Stimulated activated effector memory CD8-positive, alpha-beta T cell treated with anti-CD3 and anti-CD28 coated beads, Interleukin-12 subunit alpha, Interleukin-12 subunit beta, amount 100 ng/mL, for 72 hours (primary cell): ENCODE results near the gene CDC42EP4.

ENCODE experiments used
- ATAC-seq: fragments of 150-1000 bp; cut with Tn5 transposase; 2 replicates; pipeline ENCODE4 v1.10.0; 2021
- DNase-seq, 2 donors: peaks; one replicate each; pipeline ENCODE4 v3.0.0; 2021 to 2022; ENCODE audit warnings: low spot score in 2 of 2
- H3K27ac Mint-ChIP-seq: one replicate; pipeline ENCODE4 v1.8.0; 2022; ENCODE audit warnings: mild to moderate bottlenecking, mixed read lengths
- H3K36me3 Mint-ChIP-seq: one replicate; pipeline ENCODE4 v1.8.0; 2022; ENCODE audit warnings: mild to moderate bottlenecking, mixed read lengths
- H3K4me1 Mint-ChIP-seq: one replicate; pipeline ENCODE4 v1.8.0; 2022; ENCODE audit warnings: mixed read lengths
- H3K4me3 Mint-ChIP-seq: one replicate; pipeline ENCODE4 v1.8.0; 2022; ENCODE audit warnings: mild to moderate bottlenecking, mixed read lengths
- H3K9me3 Mint-ChIP-seq: one replicate; pipeline ENCODE4 v1.8.0; 2022; ENCODE audit warnings: mixed read lengths

CDC42EP4 gene

DNA sequence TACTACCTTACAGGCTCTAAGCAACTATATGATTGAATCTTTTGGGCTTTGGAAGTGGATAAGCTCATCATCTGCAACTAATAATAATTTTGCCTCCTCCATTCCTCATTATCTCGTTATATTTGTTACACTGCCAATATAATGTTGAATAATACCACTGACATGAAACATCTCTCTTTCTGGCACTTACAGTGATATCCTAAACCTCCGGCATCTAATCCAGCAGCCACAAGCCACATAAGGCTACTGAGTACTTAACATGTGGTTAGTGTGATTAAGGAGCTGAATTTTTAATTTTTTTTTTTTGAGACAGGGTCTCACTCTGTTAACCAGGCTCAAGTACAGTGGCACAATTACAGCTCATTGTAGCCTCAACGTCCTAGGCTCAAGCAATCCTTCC lies 9.6 kb downstream of the CDC42EP4 start:
- no peaks in the 10 kb centered on the region for H3K36me3 Mint-ChIP-seq
- no peaks in the 10 kb centered on the region for H3K9me3 Mint-ChIP-seq
- ATAC-seq (no peak), DNase-seq (no peak)
- H3K4me3 Mint-ChIP-seq, result no peak overlapping the region
- H3K4me1 Mint-ChIP-seq, result peaks cover 5% of the 10 kb centered on the region
- no peak overlapping the region for H3K27ac Mint-ChIP-seq

DNA sequence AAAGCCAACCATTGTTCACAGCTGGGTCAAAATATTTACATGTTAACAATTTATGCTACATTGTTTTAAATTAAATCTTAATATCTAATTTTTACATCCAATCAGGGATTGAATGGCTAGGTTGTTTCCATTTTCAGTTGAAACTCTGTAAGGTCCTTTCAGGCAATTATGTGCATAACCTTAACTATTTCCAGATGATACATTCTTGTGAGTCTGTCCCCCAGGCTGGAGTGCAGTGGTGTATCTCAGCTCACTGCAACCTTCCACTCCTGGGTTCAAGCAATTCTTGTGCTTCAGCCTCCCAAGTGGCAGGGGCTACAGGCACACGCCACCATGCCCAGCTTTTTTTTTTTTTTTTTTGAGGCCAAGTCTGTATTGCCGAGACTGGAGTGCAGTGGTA lies 10.4 kb downstream of the CDC42EP4 start:
- Mint-ChIP-seq H3K4me3 (no peak overlapping the region), H3K4me1 (peaks cover 5% of the 10 kb centered on the region), H3K36me3 (no peaks in the 10 kb centered on the region), H3K27ac (no peak overlapping the region), H3K9me3 (no peaks in the 10 kb centered on the region)
- ATAC-seq (no peak), DNase-seq (no peak)

DNA sequence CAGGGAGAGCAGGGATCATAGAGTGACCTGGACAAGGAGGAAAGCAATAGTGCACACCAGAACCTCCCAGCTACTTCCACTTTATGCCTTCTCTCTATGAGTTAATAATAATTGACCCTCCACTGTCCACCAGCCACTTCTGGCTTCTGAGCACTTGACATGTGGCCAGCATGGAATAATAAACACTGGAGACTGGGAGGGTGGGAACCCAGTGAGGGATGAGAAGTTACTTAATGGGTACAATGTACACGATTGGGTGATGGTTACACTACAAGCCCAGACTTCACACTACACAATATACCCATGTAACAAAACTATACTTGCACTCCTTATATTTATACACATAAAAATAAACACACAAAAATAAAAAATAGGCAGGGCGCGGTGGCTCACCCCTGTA lies 11.4 kb downstream of the CDC42EP4 start:
- DNase-seq (no peak), ATAC-seq (no peak)
- Mint-ChIP-seq H3K4me1 (peaks cover 5% of the 10 kb centered on the region), H3K27ac (no peak overlapping the region), H3K36me3 (no peaks in the 10 kb centered on the region), H3K9me3 (no peaks in the 10 kb centered on the region), H3K4me3 (no peak overlapping the region)

DNA sequence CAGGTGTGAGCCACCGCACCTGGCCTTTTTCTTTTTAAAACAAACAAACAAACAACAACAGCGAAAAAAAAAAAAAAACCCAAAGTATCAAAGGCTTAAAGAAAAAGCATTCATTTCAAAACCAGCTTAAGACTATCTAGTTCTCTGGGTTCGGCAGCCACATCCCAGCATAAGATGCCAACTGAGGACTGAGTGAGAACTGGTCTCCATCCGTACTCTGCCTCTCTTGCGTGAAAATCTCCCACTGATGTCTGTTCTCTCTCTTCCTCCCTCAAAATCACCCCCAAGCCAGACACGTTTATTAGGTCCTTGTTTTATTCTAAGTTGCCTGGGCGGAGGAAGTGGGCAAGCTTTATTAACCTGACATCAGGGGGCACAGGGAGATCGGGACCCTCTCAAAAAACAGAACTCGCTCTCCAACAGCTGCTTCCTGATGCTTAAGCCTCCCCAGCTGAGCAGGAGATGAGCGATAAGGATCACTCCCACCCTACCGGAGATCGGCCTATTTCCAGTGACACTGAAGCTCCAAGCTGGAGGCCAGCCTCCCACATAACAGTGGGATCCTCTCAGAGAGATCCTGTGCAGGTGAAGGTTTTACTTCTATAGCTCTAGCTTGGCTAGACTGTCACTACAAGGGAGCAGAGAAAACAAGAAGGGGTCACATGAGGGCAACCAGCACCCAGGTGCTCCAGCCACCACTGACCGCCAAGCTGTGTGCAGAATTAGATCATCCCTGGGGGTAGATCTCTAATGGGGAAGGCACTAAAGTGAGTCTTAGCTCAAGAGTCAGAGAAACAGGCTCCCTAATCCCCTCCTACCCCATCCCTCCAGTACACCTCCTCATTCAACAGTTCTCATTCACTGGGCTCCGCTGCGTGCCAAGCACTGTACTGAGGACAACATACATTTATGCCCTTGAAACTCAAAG lies 13.6 kb downstream of the CDC42EP4 start:
- Mint-ChIP-seq H3K27ac (no peak overlapping the region), H3K9me3 (no peaks in the 10 kb centered on the region), H3K36me3 (no peaks in the 10 kb centered on the region), H3K4me1 (no peaks in the 10 kb centered on the region), H3K4me3 (no peak overlapping the region)
- no peak for ATAC-seq
- no peak for DNase-seq

DNA sequence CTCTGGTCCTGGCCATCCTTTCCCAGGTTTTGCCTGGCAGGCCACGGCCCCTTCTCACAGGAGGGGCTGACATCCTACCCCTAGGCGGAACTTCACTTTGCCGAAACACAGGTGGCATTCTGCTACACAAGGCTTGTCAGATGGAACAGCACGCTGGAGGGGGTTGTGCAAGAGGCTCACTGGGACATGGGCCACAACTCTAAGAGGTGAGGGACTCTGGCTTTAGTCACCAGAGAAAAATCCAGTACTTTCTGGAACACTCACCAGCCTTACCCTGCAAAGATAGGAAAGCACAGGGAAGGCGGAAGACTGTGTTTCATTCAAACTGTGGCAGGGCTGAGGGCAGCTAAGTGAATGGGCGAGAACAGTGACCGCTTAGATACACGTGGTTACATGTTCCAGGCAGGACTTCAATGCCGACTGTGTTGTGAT lies 18.3 kb downstream of the CDC42EP4 start:
- Mint-ChIP-seq H3K9me3 (no peaks in the 10 kb centered on the region), H3K4me3 (no peak overlapping the region), H3K4me1 (peaks cover 21% of the 10 kb centered on the region), H3K36me3 (no peaks in the 10 kb centered on the region), H3K27ac (no peak overlapping the region)
- no peak for ATAC-seq
- DNase-seq, result no peak

DNA sequence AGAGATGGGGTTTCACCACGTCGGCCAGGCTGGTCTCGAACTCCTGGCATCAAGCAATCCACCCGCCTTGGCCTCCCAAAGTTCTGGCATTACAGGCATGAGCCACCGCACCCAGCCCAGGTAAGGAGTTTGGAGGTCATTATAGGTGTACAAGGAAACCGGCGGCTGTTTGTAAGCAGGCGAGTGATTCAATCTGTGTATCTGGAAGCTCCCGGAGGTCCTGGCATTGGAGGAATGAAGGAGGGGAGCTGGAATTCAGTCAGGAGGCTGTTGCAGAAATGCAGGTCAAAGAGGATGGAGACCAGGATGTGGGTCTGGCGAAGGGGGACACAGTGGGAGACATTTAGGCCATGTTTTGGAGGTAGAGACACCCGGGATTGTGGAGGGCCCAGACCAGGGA lies 18.8 kb downstream of the CDC42EP4 start:
- no peaks in the 10 kb centered on the region for H3K9me3 Mint-ChIP-seq
- no peak overlapping the region for H3K27ac Mint-ChIP-seq
- H3K4me1 Mint-ChIP-seq, result peaks cover 21% of the 10 kb centered on the region
- no peaks in the 10 kb centered on the region for H3K36me3 Mint-ChIP-seq
- H3K4me3 Mint-ChIP-seq, result no peak overlapping the region
- ATAC-seq, result no peak
- DNase-seq, result no peak

DNA sequence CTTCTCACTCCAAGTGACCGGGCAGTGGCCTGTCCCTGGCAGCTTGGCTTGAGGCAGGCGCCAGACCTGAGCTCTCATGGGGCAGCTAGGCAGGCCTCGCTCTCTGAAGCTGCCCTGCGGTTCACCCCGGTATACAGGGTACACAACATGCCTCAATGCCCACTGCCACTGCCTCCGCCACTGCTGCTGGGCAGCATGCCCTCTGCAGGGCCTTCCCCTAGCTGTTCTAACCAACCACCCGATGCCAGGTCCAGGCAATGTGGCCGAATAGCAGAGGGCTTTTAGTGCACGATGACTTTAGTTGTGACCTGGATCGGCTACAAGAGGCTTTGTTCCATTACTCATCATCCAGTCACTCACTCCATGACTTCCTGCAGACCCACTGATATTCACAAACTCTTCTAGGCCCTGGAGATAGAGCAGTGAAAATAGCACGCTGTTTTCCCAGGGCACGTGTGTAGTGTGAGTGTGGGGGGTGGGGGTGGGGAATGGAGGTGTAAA lies 19.7 kb downstream of the CDC42EP4 start:
- H3K9me3 Mint-ChIP-seq, result no peaks in the 10 kb centered on the region
- ATAC-seq (no peak), DNase-seq (no peak)
- no peaks in the 10 kb centered on the region for H3K36me3 Mint-ChIP-seq
- H3K27ac Mint-ChIP-seq, result no peak overlapping the region
- H3K4me3 Mint-ChIP-seq, result no peak overlapping the region
- H3K4me1 Mint-ChIP-seq, result peaks cover 21% of the 10 kb centered on the region

DNA sequence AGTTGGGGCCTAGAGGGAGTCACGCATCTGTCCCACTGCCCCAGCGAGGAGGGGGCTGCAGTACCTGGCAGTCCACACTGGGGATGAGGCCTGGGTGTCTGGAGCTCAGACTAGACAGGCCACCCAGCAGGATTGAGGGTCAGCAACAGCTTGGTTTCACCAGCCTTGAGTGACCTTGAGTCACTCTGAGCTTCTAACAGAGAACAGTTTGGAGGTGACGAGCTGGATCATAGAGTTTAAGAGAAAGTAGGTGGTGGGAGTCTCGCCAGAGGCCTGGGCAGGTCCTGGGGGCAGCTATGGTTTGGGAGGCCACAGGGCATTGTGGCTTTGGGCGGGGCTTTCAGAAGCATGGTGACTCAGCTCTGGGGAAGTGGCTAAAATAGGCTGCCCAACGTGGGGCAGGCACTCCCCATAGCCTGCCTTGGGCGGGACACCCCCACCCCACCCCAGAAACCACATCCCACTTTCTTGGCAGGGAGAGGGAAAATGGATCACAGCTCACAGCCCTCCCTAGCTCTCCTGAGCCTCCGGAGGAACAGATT lies 20.5 kb downstream of the CDC42EP4 start:
- DNase-seq (no peak), ATAC-seq (peak; percentile 71)
- Mint-ChIP-seq H3K27ac (peak overlapping the region; percentile 20), H3K4me3 (peak overlapping the region; percentile 16), H3K36me3 (no peaks in the 10 kb centered on the region), H3K9me3 (no peaks in the 10 kb centered on the region), H3K4me1 (peaks cover 21% of the 10 kb centered on the region)

DNA sequence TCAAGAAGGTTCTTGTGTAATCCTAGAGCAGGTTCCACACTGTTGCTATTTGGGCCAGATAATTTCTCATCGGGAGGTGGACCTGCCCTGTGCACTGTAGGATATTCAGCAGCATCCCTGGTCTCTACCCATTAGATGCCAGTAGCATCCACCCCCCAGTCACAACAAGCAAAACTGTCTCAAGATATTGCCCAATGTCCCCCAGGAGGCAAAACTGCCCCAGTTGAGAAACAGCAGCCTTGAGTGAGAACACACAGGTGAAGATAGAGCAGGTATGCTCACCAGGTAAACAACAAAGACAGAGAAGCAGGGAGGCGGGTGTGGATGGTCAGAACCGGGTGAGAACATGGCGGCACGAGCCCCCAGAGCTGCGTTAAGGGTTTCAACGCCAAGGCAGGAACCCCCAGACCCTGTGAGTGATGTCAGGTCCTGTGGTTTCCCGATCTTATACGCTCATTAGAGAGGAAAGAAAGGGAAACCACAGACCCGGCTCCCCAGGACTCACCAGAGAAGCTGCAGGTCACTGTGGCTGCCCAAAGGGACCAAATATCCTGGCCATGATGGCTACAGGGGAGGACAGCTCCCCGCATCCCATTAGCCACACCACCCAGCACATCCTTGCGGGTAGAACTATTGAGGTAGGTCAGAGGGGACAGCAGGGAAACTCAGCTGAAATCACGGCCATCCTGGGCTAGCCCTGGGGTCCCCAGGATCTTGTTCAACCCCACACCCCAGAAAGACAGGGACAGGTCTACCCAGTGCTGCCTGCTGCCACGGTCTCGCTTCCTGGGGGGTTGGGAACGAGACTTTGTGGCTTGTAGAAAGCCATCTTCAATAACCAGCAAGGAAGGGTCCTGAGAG lies 21.2 kb downstream of the CDC42EP4 start:
- Mint-ChIP-seq H3K4me3 (peak overlapping the region; percentile 16), H3K9me3 (no peaks in the 10 kb centered on the region), H3K36me3 (no peaks in the 10 kb centered on the region), H3K4me1 (peaks cover 21% of the 10 kb centered on the region), H3K27ac (peak overlapping the region; percentile 38)
- ATAC-seq (no peak), DNase-seq (no peak)

DNA sequence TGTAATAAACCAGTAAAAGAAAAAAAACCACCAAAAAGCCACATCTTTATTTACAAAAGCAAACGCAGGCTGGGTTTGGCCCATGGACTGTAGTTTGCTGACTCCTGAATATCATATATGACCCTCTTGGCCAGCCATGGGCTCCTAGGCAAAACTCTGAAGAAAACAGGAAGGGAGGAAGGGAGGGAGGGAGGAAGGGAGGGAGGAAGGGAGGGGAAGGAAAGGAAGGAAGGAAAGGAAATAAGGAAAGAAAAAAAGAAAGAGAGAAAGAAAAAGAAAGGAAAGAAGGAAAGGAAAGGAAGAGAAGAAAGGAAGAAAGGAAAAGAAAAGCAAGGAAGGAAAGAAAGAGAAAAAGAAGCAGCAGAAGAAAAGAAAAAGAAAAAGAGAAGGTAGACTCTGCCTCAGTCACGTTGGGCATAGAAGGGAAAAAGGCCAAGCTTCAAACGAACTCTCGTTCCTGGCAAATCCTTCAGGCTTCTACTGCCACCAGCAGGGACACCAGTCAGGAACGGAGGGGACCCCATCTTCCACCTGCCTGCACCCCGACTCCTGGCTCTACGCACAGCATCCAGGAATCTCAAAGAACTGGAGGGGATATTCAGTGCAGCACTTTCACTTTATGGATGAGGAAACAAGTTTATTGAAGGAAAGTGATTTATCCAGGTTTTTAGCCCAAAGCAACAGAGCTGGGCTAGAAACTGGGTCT lies 22.1 kb downstream of the CDC42EP4 start:
- Mint-ChIP-seq H3K36me3 (no peaks in the 10 kb centered on the region), H3K27ac (no peak overlapping the region), H3K4me1 (peaks cover 21% of the 10 kb centered on the region), H3K9me3 (no peaks in the 10 kb centered on the region), H3K4me3 (no peak overlapping the region)
- ATAC-seq, result no peak
- DNase-seq, result no peak

DNA sequence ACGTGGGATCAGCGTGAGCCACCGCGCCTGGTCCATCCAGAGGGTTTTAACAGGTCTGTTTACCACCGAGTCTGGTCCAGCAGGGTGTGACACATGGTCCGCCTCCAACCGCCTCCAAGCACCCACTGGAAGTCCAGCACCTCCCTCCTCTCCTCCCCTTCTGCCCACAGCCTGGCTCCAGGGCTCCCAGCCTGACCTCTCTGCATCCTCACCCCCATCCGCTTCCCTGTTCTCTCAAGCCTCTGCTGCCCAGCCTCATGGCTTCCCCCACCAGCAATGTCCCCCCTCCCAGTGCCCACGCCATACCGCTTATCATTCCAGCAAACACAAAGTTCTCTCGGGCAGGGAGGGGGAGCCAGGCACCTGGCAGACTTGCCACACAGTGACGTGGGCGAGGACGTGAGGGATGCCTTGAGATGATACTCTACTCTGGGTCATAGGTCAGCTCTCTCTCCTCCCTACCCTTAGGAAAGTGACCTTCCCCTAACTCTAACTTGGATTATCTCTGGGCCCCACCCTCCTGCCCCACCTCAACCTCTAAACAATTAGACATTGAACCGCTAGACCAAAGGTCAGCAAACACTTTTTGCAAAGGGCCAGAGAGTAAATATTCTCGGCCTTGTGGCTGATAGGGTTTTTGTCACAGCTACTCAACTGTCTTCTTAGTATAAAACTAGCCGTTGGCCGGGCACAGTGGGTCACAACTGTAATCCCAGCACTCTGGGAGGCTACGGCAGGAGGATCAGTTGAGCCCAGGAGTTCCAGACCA lies 23.1 kb downstream of the CDC42EP4 start:
- DNase-seq (no peak), ATAC-seq (no peak)
- H3K4me3 Mint-ChIP-seq, result no peak overlapping the region
- no peaks in the 10 kb centered on the region for H3K9me3 Mint-ChIP-seq
- no peak overlapping the region for H3K27ac Mint-ChIP-seq
- peaks cover 21% of the 10 kb centered on the region for H3K4me1 Mint-ChIP-seq
- H3K36me3 Mint-ChIP-seq, result no peaks in the 10 kb centered on the region

DNA sequence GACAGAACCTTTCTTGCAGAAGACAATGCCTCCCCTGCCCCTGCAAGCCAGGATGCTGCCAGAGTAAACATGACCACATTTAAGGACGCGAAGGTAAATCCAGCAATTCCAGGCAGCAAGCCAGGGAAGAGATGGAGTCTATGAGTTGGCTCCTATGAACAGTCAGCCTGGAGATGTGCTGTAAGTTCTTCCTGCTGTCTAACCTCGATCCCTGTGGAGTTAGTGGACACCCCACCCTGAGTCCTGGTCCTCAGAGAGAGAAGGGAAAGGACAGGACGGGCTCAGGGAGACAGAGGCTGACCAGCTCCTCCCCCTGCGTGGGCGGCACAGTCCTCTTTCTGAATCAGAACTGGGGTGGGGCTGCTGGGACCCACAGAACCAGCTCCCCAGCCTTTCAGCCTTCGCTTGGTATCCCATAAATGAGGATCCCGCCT lies 24.9 kb downstream of the CDC42EP4 start:
- DNase-seq (no peak), ATAC-seq (no peak)
- Mint-ChIP-seq H3K4me3 (no peak overlapping the region), H3K36me3 (no peaks in the 10 kb centered on the region), H3K27ac (no peak overlapping the region), H3K9me3 (no peaks in the 10 kb centered on the region), H3K4me1 (peaks cover 18% of the 10 kb centered on the region)

DNA sequence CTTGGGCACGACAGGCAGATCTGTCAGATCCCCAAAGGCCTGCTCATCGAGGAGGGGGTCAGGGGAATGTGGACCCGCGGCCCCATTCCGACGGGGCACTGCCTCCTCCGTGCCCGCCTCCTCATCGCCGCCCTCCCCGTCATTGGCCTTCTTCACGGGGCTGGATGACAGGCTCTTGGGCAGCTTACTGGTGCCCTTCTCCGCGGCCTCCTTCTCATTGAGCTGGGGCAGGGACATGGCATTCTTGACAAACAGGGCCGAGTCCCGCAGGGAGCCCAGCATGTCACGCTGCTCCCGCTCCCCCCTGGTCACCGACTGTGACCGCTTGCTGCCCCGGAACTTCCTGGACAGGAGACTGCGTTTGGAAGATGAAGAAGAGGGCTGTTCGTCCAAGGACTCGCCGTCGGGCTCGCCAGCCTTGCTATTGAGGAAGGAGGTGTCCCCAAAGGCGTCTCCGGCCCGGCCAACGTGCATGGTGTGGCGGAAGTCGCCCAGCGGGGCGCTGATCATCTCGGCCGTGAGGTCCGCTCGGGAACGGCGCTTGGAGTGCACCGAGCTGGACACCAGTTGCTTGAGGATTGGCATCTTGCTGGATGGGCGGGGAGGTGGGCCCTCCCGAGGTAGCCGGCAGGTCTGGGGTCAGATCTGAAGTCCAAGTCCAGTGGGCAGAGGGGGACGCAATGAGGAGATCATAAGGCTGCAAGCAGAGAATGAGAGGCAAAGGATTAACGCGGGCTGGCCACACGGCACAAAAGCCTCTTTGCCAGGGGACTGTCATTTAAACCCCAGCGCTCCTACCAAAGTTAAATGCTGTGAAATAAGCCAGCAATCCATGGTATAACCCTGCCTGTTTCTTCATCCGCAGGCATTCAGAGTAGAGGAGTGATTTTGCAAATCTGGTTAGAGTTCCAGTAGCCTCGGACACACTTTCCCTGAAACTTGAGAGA lies 25.6 kb downstream of the CDC42EP4 start:
- H3K9me3 Mint-ChIP-seq, result no peaks in the 10 kb centered on the region
- no peak overlapping the region for H3K27ac Mint-ChIP-seq
- no peaks in the 10 kb centered on the region for H3K36me3 Mint-ChIP-seq
- no peak overlapping the region for H3K4me3 Mint-ChIP-seq
- no peak for DNase-seq
- ATAC-seq, result no peak
- H3K4me1 Mint-ChIP-seq, result peaks cover 11% of the 10 kb centered on the region
